ENCODE measurements around the gene MMP24OS.

DNA sequence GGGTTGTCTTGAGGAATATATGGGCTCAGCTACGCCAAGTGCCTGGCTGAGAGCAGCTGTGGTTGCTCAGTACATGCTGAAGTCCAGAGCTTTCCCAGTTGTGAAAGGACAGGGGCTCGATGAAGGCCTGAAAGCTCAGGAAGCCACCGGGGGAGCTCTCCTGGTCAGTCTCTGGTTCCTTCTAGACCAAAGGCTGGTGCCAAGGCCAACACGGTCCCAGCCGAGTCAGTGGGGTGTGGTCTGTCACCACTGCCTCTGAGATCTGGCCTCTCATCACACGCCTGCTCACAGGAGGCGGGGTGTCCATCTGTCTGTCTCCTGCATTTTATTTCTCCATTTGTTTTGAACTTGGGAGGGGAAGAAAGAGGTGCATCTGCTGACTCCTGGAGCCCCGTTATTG is 19.2 kb upstream of the MMP24OS start:
- TF ChIP-seq SP1 (IDR thresholded peaks at IDR 0.05; ENCODE audit: low read depth, low read length): no peak
- TF ChIP-seq, protein P1, sequence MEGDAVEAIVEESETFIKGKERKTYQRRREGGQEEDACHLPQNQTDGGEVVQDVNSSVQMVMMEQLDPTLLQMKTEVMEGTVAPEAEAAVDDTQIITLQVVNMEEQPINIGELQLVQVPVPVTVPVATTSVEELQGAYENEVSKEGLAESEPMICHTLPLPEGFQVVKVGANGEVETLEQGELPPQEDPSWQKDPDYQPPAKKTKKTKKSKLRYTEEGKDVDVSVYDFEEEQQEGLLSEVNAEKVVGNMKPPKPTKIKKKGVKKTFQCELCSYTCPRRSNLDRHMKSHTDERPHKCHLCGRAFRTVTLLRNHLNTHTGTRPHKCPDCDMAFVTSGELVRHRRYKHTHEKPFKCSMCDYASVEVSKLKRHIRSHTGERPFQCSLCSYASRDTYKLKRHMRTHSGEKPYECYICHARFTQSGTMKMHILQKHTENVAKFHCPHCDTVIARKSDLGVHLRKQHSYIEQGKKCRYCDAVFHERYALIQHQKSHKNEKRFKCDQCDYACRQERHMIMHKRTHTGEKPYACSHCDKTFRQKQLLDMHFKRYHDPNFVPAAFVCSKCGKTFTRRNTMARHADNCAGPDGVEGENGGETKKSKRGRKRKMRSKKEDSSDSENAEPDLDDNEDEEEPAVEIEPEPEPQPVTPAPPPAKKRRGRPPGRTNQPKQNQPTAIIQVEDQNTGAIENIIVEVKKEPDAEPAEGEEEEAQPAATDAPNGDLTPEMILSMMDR (IDR thresholded peaks at IDR 0.05 in 2 of 3, conservative IDR thresholded peaks at IDR 0.05 in 1 of 3; ENCODE audit: control insufficient read depth in 2 of 3, extremely low read depth in 1 of 3, insufficient read depth in 1 of 3, low read depth in 3 of 3, low read length in 3 of 3): no peak
- TF ChIP-seq, protein P2, sequence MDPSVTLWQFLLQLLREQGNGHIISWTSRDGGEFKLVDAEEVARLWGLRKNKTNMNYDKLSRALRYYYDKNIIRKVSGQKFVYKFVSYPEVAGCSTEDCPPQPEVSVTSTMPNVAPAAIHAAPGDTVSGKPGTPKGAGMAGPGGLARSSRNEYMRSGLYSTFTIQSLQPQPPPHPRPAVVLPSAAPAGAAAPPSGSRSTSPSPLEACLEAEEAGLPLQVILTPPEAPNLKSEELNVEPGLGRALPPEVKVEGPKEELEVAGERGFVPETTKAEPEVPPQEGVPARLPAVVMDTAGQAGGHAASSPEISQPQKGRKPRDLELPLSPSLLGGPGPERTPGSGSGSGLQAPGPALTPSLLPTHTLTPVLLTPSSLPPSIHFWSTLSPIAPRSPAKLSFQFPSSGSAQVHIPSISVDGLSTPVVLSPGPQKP (IDR thresholded peaks at IDR 0.05; ENCODE audit: low read depth, low read length): no peak
- TF ChIP-seq TCF12 (IDR thresholded peaks at IDR 0.05; ENCODE audit: low read depth, low read length): no peak
